SU-DHL-6 (cell line): ENCODE data around the gene R3HDML.
A peak's percentile ranks its signal among the peaks of the same experiment; 100 is the strongest.

ENCODE experiments used
- H2AFZ ChIP-seq: fragments of 200-600 bp; sonication (generic); 2 replicates; pipeline ENCODE4 v1.6.1; 2014; ENCODE audit warnings: low read depth, mild to moderate bottlenecking, moderate library complexity, mixed read lengths, antibody characterized with exemption, low read length; ENCODE audit not compliant: severe bottlenecking
- H3F3A ChIP-seq: fragments of 200-600 bp; shearing (Covaris generic); 2 replicates; pipeline ENCODE4 v1.6.0; 2016; ENCODE audit warnings: antibody characterized with exemption, mild to moderate bottlenecking; ENCODE audit not compliant: insufficient read depth
- H3K27ac ChIP-seq: fragments of 200-600 bp; sonication (generic); 2 replicates; pipeline ENCODE4 v1.5.1; 2016; ENCODE audit warnings: low read depth, mild to moderate bottlenecking, low read length, moderate library complexity, mixed read lengths
- H3K27me3 ChIP-seq: fragments of 200-600 bp; sonication (generic), shearing (Covaris generic); 2 replicates; pipeline ENCODE4 v1.6.0; 2014; ENCODE audit warnings: mild to moderate bottlenecking, low read length
- H3K36me3 ChIP-seq: fragments of 200-600 bp; sonication (generic); 2 replicates; pipeline ENCODE4 v1.6.1; 2014; ENCODE audit warnings: mild to moderate bottlenecking, low read length, mixed read lengths
- H3K4me2 ChIP-seq: fragments of 300-600, 200-600 bp; shearing (Covaris generic), sonication (generic); 2 replicates; pipeline ENCODE4 v1.6.0; 2014; ENCODE audit warnings: low read length, low read depth, mild to moderate bottlenecking; ENCODE audit not compliant: poor library complexity, severe bottlenecking
- H3K4me3 ChIP-seq: fragments of 200-600 bp; sonication (generic); 2 replicates; pipeline ENCODE4 v1.5.1; 2014; ENCODE audit warnings: antibody characterized with exemption, low read length, mild to moderate bottlenecking, mixed read lengths; ENCODE audit not compliant: insufficient read depth, poor library complexity, severe bottlenecking
- H3K79me2 ChIP-seq: fragments of 200-600 bp; sonication (generic); 2 replicates; pipeline ENCODE4 v1.6.1; 2014; ENCODE audit warnings: mild to moderate bottlenecking, low read length, moderate library complexity; ENCODE audit not compliant: insufficient read depth
- H3K9ac ChIP-seq: fragments of 200-600 bp; sonication (generic); 2 replicates; pipeline ENCODE4 v1.7.0; 2014; ENCODE audit warnings: mild to moderate bottlenecking, low read length
- H3K9me2 ChIP-seq: fragments of 200-600 bp; sonication (generic); replicated peaks from 2 replicates; pipeline ENCODE4 v1.6.1; 2014; ENCODE audit warnings: low read length; ENCODE audit not compliant: insufficient read depth
- H3K9me3 ChIP-seq: fragments of 200-600 bp; sonication (generic); 2 replicates; pipeline ENCODE4 v1.6.1; 2014; ENCODE audit warnings: low read length, mixed read lengths; ENCODE audit not compliant: insufficient read depth
- H4K20me1 ChIP-seq: fragments of 200-600 bp; sonication (generic); 2 replicates; pipeline ENCODE4 v1.6.1; 2014; ENCODE audit warnings: low read depth, mild to moderate bottlenecking, antibody characterized with exemption, low read length, moderate library complexity, mixed read lengths
- CTCF ChIP-seq: fragments of 200-600 bp; sonication (generic); IDR thresholded peaks from one replicate; pipeline ENCODE4 v1.5.1; 2017; ENCODE audit warnings: antibody characterized with exemption, mild to moderate bottlenecking, low read length, moderate library complexity; ENCODE audit not compliant: insufficient read depth, poor library complexity, severe bottlenecking
- EZH2phosphoT487 ChIP-seq: fragments of 200-600 bp; sonication (generic), shearing (Covaris generic); conservative IDR thresholded peaks from 2 replicates; pipeline ENCODE4 v1.6.1; 2018; ENCODE audit warnings: mild to moderate bottlenecking, antibody characterized with exemption, low read length, moderate library complexity, mixed read lengths

R3HDML gene

DNA sequence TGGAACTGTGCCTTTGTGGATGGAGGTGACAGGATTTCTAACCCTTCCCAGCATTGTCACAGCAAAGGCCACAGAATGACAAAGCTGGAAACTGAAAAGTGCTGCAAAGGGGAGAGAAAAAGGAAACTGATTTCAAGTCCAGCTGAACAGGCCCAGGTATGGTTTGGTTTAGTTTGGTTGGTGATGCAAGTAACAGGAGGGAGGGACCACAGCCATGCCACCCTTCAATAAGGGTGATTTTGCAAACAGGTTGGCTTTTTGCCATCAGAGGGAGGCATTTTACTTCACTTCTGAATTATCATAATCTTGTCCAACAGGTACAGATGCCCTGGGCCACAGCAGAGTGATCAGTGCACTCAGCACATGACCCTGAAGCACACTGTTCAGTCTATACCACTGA lies 32.5 kb upstream of the R3HDML start:
- no peak overlapping the region for H2AFZ ChIP-seq
- H3K27ac ChIP-seq = no peak overlapping the region
- no peaks in the 10 kb centered on the region for H3K9me2 ChIP-seq
- TF ChIP-seq EZH2phosphoT487 = no peak
- TF ChIP-seq CTCF = no peak
- no peak overlapping the region for H3K4me2 ChIP-seq
- no peak overlapping the region for H3K9ac ChIP-seq
- no peaks in the 10 kb centered on the region for H3K27me3 ChIP-seq
- H3K9me3 ChIP-seq = no peaks in the 10 kb centered on the region
- H3F3A ChIP-seq = no peaks in the 10 kb centered on the region
- no peak overlapping the region for H3K4me3 ChIP-seq
- no peaks in the 10 kb centered on the region for H3K36me3 ChIP-seq
- H4K20me1 ChIP-seq = no peaks in the 10 kb centered on the region
- H3K79me2 ChIP-seq = 0 out of 2 replicates have a peak, but pooled peaks cover 1% of the 10 kb centered on the region

DNA sequence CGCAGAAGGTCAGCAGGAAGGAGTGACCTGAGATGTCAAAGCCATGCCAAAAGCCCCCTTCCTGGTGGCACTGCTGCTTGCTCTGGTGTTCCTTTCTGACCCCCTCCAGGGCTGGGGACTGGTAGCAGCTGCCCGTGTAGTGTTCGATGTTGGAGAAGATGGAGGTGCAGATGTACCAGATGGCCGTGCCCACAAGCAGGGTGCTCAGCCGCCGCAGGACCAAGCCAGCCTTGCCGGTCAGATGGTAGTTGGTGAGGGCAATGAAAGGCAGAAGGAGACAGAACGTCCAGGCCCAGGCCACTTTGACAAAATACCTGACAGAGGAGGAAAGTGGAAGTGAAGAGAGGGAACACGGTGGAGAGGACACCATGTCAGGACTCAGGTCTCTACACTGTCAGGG lies 29.9 kb upstream of the R3HDML start:
- H3K4me3 ChIP-seq = no peak overlapping the region
- H3K27me3 ChIP-seq = no peaks in the 10 kb centered on the region
- H3K36me3 ChIP-seq = no peaks in the 10 kb centered on the region
- no peaks in the 10 kb centered on the region for H4K20me1 ChIP-seq
- no peak overlapping the region for H2AFZ ChIP-seq
- peaks cover 15% of the 10 kb centered on the region; the same call in 1 of the 2 replicates for H3K79me2 ChIP-seq
- H3K9me3 ChIP-seq = no peaks in the 10 kb centered on the region
- no peaks in the 10 kb centered on the region for H3F3A ChIP-seq
- no peak for TF ChIP-seq EZH2phosphoT487
- no peak for TF ChIP-seq CTCF
- H3K27ac ChIP-seq = no peak overlapping the region
- H3K9me2 ChIP-seq = no peaks in the 10 kb centered on the region
- H3K4me2 ChIP-seq = no peak overlapping the region
- no peak overlapping the region for H3K9ac ChIP-seq

DNA sequence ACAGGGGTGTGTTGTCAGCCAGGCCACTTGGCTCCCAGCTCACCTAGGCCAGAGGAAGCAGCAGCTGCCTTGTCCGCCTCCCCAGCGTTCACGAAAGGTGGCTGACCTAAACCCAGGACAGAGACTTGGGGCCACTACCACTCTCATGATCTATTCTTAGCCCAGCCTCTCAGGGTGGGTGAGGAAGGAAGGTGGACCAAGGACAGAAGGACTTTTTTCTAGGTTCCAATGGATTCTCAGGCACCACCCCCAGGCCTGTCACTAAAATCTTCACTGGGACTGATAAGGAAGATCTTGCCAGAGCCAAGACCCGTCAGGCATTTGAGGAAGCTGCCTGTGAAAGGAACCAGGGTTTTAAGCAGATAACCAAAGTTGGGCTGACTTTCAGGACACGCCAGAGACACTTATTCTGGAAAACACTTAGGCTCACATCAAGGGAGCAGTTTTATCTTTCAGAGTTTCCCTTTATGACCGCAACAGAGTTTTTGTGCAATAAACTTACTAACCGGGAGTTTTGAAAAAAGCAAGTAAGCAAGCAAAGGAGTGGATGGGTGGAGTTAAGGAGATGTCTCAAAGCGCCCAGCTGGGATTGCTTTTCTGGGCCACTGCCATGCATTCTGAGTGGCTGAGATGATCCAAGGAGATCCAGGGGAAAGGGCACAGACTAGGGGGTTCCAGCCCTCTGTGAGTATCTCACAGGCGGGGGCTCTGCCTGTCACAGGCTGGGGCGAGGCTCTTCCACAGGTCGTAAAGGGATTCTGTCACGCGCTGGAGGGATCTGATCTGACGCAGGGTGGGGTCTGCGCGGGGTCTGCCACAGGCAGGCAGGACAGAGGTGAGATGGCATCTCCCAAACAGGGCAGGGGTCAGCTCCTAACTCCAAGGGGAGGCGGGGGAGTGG lies 26.8 kb upstream of the R3HDML start:
- Histone ChIP-seq H3K9ac (peak overlapping the region; percentile 82), H3K27ac (no peak overlapping the region), H2AFZ (peak overlapping the region; percentile 73), H3K36me3 (no peaks in the 10 kb centered on the region), H3K9me3 (no peaks in the 10 kb centered on the region), H3K4me3 (peak overlapping the region; percentile 78), H3F3A (no peaks in the 10 kb centered on the region), H3K4me2 (peak overlapping the region; percentile 70), H3K79me2 (peaks cover 15% of the 10 kb centered on the region; the same call in 1 of the 2 replicates), H3K9me2 (no peaks in the 10 kb centered on the region), H3K27me3 (no peaks in the 10 kb centered on the region), H4K20me1 (no peaks in the 10 kb centered on the region)
- no peak for TF ChIP-seq CTCF
